ENCODE results near the gene TMEM209.
"Not testable (repeated sequence)": the region's sequence is repeated elsewhere in the genome, so short reads cannot be mapped to it uniquely, and the experiment has no call there.

TMEM209 gene

DNA sequence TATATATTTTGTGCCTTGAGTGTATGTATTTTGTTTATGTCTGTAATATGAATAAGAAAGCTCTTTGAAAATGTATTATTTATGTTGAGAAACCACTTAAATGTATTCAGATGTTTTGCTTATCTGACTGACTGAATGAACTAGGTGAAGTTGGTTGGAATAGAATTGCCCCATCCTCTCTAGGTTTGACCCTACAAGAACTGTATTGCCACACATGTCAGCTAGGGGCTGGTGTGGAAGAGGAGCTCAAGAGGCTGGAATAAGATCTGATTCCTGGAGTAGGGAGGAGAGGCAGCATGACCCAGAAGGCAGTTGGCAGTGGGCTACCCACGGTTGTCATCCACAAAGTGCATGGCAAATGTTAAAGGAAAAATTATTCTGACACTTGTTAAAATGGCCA, 11.5 kb upstream of the TMEM209 start:
- DNase-seq, result no peak

DNA sequence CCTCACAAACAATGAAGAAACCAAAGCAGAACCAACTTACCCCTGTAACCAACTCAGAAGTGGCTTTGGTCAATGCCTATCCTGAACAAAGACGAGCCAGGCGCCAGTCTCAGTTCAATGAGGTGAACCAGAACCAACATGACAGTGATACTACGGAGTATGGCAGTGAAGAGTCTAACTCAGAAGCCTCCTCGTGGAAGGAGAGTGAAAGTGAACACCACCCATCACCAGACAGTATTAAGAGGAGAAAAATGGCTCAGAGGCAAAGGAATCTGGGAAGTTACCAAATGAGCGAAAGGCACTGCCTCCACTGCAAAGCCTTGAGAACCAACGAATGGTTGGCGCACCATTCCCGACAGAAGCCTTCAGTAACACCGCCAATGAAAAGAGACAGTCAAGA, 10.8 kb upstream of the TMEM209 start:
- DNase-seq, result no peak

DNA sequence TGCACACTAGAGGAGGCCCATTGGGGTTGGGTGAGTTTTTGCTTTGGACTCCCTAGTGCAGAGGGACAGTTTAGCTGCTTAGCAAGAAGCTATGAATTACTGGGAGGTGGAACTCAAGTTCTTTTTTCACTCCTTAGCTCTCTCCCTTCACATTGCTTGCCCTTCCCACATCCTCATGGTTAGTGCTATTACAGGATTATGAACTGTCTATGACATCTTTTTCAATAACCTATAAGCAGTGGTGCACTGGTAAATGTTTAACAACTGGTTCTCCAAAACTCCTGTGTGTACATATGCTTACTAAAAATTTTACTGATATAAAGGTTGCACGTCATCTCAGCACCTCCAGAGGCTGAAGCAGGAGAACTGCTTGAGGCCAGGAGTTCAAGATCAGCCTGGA, 8.6 kb upstream of the TMEM209 start:
- DNase-seq, result no peak

DNA sequence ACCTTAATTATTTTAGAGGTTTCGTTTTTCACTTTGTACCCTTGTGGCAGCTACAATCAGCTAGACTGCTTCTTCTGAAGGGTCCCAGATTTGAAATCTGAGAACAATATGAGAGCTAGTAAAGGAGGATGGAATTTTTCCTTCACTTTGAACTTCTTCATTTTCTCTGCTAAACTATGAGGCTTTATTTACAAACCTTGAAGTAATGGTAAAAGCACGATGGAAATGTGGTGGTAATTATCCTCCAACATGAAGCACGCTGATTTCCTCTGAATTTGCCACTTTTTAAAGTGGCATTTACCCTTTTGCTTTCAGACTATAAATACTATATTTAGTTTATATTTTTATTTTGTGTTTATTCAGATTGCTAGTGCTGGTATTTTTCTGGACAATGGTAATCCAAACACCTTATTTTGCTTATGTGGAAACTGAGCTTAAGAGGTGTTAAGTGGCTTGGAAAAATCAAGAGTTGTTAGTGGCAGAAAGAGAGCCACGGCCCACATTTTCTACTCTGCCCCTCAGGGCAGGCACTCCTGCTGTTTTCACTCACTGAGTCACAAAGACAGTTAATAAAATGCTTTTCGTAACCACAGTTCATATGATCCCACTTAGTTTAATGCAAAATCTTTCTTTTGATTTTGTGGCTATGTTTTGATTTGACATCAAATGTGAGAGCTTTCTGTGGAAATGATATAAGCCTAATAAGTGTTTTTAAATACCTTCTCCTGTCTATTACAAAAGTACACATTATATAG, 5.2 kb upstream of the TMEM209 start:
- no peak for DNase-seq

DNA sequence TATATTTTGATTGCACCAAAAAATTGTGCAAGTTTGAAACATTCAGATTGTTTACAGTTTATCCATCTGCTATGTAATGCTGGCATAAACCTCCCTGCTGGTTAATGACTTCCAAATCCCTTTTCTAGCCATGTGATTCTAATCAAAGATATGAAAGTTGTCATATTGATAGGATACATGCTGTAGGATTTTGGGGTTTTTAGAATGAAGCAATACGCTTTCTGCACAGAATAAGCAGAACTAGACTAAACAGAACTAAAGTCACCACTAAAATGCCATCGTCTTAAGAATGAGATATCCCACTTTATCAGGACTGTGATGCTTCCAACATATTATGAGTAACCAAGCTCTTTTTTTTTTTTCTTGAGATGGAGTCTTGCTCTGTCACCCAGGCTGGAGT, 3.3 kb upstream of the TMEM209 start:
- no peak for DNase-seq

DNA sequence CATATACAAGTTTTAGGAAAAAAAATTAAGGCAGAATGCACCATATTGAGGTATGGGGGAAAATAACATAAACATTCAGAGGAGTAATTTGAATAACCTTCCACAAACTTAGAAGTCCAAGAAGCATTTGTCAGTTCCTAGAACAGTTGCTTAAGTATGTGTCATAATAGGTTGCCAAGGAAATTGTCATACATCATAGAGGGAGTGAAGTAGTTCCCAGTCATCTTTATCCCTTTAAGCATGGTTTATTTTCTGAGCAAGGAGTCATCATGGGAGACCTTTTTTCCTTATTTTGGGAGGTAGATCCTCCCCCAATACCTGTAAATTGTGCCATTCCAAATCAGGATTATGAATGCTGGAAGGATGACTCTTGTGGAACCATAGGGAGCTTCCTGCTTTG, 2.4 kb upstream of the TMEM209 start, which contains the start of gene SSMEM1:
Gene SSMEM1 (plus strand): TSS at position 219 of the 400 bp plus-strand sequence. CDS start 51 bp downstream, at position 270.
- DNase-seq, result no peak

DNA sequence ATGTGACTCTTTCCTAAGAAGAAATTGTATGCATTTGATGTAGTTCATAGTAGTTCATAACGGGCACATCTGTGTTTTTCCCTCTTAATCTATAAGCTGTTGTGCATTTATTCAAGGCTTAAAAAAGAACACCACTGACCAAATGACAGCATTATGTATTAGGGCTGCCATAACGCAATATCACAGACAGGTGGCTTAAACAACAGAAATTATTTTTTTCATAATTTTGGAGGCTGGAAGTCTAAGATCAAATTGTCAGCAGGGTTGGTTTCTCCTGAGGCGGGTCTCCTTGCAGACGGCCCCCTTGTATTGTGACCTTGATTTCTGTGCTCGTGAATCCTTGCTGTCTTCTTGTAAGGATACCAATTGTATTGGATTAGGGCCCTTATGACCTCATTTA, 1.8 kb upstream of the TMEM209 start:
- DNase-seq, result no peak

DNA sequence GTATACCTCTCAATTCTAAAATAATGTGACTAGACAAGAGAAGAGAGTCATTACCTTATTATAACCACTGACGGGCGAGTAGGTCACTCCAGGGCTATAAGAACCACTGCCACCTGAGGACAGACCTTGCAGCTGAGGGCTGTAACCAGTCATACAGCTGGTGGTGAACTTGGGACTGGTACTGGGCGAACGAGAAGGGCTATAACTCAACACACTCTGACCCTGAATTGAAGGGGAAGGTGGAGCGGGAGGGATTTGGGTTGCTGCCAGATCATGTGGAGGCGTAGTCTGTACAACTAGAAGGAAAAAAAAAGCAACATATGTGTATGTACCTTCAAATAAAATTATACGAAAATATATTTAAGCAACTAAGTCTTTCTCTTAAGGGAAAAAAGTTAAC, 3.4 kb downstream of the TMEM209 start:
- no peak for DNase-seq

DNA sequence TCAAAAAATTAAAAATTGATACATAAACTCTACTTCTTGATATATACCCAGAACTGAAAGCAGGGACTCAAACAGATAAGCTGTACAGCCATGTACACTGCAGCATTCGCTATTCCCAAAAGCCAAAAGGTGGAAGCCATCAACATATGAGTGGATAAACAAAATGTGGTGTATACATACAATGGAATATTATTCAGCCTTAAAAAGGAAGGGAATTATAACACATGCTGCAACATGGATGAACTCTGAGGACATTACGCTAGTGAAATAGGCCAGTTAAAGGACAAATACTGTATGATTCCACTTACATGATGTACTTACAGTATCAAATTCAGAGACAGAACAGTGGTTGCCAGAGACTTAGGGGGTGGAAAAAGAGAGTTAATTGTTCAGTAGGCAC, 8.1 kb downstream of the TMEM209 start:
- DNase-seq, result no peak

DNA sequence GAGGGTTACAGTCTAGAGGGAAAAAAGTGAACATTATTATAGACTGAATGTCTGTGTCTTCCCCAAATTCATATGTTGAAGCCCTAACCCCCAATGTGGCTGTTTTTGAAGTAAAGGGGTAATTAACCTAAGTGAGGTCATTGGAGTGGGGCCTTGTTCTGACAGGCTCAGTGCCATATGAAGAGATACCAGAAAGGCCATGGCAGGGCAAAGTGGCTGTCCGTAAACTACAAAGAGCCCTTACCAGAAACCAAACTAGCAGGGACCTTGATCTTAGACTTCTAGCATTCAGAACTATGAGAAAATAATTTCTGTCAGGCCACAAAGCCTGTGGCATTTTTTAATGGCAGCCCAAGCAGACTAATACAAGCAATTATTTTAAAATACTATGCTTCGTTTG, 8.7 kb downstream of the TMEM209 start:
- no peak for DNase-seq

DNA sequence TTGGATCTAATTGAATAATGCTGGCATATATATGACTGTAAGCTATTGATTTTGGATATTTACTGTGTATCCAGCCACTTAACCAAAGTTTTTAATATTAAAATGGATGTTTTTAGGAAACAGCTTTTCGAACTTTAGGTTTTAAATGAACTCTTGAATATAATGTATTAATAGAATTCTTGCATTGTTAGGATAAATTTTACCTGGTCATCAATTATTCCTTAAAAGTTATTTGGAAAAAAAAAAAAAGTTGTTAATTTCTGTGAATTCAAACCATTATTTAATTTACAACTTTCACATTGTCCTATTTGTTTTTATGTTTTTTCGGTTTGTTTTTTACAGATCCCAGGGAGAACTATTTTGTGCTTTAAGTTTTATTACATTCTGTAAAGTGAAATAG, 9.8 kb downstream of the TMEM209 start:
- DNase-seq, result no peak

DNA sequence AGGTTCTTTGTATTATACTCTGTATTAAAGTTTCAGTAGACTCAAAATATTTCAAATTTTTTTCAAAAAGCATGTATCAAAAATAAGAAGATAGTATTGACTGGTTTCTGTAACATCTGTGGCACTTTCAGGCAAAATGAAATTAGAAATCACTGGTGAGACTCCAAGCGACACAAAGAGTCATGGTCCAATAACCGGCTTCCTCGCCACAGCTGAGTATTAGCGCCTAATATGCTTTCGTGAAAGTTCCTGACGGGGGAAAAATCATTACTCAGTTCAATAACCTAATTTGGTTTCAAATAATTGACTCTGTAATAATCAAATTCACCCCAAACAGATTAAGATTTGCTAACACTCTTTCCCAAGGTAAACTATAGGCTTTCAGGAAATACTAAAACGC, 13.4 kb downstream of the TMEM209 start:
- no peak for DNase-seq

DNA sequence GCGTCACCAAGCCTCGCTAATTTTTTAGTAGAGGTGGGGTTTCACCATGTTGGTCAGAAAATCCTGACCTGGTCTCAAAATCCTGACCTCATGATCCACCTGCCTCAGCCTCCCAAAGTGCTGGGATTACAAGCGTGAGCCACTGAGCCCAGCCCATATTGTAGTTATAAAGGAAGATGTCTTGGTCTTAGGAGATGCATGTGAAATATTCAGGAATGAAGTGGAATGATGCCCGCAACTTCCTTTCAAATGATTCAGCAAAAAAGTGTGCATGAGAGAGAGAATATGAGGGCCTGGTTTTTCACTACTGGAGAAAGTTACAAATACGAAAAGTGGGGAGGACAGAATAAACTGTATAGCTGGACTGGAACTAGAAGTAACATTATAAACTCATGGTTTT, 15.9 kb downstream of the TMEM209 start:
- DNase-seq, result no peak

DNA sequence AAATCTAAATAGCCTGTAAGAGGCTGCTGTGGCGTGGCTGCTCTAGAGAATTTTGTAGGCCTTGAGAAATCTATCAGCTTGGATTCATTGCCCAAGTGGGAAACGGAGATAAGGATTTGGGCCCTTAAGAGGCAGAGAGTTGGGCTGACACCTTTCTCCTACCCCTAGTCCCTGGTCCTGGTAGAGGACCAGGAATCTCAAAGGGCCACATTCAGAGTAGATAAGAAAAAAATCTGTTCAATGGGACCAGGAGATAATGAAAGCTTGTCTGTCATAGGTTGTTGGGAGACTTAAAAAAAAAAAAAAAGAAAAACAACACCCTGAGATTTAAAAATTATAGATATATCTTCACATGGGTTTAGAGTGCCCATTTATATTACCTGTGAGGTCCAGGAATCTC, 17.8 kb downstream of the TMEM209 start:
- no peak for DNase-seq

DNA sequence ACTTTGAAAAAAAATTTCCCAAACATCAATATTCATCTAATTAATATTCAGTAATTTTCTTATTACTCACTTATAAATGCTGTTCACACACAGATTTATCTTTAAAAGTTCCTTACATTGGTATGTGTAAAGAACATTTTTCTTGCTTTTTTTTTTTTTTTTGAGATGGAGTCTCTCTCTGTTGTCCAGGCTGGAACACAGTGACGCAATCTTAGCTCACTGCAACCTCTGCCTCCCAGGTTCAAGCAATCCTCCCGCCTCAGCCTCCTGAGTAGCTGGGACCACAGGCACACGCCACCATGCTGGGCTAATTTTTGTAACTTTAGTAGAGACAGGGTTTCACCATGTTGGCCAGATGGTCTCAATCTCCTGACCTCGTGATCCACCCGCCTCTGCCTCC, 20.9 kb downstream of the TMEM209 start:
- not testable (repeated sequence) for DNase-seq

DNA sequence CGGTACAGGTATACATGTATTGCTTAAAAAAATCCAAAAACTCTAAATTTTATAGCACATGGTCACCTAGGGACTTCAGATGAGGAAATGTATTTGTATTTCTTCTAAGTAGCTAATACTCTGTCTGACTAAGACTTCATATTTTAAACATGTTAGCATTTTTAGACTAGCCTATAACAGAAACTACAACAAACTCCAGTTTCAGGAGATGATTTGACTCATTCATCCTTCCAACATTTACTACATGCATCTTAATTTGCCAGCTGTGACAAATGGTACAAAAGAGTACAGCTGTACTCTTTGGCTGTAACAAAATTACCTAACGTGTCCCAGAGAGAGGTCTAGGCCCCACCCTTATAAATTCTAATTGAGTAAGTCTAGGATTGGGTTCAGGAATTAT, 22.2 kb downstream of the TMEM209 start:
- DNase-seq, result peak; percentile 64

DNA sequence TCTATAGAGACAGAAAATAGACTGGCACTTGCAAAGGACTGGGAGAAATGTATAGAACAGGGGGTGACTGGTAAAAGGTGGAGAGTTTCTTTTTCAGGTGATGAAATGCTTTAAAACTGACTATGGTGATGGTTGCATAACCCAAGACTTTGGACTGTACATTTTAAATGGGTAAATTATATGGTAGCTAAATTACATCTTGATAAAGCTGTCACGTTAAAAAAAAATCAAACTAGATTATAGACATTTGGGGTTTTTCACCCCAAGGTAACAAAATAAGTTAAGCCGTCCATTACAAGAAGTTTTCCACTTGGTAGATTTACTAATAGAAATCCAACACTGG, 24.0 kb downstream of the TMEM209 start:
- no peak for DNase-seq

DNA sequence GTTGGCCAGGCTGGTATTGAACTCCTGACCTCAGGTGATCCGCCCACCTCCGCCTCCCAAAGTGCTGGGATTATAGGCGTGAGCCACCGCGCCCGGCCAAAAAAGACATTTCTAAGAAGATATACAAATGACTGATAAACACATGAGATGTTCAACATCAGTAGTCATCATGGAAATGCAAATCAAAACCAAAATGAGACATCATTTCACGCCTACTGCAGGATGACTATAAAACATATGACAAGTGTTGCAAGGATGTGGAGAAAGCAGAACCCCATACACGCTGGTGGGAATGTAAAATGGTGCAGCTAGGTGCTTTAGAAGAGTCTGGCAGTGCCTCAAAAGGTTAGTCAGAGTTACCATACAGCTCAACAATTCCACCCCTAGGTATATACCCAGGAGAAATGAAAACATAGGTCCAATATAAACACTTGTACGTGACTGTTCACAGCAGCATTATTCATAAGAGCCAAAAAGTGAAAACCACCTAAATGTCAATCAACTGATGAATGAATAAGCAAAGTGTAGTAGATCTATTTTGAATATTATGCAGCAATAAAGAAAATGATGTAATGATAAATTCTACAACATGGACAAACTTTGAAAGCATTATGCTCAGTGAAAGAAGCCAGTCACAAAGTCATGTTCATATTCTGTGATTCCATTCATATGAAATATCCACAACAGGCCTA, 24.5 kb downstream of the TMEM209 start:
- peak; percentile 80 for DNase-seq

DNA sequence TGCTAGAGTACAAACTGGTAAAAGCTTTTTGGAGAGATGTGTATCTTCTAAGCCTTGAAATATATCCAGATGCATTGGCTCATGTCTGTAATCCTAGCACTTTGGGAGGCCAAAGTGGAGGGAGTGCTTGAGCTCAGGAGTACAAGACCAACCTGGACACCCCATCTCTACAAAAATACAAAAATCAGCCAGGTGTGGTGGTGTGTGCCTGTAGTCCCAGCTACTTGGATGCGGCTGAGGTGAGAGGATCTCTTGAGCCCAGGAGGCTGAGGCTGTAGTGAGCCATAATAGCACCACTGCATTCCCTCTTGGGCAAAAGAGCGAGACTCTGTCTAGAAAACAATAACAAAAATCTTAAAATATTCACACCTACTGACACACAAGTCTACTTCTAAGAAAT, 25.6 kb downstream of the TMEM209 start:
- no peak for DNase-seq

DNA sequence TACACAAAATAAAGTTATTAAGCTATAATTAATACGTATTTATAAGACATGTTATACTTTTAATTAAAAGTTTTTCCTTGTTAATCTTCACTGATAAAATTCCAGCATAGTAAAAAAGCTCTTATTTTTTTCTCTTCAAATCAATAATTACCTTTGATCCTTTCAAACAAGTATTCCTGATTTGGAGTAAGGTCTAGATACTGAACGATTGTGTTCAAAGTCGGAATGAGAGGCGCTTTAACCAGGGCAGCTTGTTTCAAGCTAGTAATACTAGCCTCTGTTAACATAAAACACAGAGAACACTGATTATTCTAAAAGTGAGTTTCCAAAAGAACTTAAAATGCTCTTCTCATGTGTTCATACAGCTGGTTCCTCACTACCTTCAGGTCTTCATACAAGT, 27.0 kb downstream of the TMEM209 start:
- no peak for DNase-seq

DNA sequence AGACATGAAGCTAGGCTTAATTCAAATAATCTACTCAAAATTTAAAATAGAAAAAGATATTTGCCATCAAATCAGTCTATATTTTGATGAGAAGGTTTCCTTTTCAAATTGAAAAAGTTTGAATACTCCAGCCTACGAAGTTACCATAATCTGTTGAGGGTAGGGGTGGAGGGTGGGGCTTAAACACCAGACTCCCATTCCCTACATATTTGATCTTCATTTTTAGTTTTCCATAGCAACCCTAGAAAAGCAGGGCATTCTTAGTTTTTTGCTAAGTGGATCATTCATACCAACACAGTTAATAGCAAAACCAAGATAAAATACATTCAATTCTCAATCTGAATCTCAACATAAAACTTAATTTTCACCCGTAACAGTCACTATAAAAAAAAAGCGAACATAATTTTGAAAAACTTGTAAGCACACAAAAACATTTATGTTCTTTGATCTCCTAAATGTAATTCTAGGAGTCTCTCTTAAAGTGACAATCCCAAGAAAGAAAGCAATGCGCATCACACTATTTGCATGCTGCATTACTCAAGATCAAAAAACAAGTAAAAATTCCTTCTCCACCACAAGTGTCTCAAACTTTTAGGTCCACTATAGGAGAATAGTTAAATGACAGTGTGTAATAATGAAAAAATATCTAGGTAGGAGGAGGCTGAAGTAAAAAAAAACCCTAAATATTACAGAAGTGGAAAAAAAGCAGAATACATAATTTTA, 30.8 kb downstream of the TMEM209 start:
- DNase-seq, result no peak

DNA sequence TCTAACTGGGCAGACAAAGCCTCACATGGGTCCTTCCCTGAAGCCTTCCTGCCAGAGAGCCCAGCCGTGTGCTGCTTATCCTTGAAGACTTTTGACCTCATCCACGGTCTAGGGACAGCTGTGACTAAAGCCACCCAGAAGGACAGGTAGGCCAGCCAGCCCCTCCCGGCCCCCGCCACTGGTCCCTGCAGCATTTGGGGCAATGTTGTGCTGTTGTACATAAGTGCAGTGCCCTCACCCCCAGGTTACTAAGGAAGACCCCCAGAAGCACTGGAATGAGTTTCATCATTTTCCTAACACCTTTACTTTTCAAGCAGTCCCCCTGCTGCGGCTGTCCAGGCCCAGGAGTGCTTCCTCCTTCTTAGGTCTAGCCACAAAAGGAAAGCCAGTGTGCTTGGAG, 43.0 kb downstream of the TMEM209 start:
- no peak for DNase-seq

DNA sequence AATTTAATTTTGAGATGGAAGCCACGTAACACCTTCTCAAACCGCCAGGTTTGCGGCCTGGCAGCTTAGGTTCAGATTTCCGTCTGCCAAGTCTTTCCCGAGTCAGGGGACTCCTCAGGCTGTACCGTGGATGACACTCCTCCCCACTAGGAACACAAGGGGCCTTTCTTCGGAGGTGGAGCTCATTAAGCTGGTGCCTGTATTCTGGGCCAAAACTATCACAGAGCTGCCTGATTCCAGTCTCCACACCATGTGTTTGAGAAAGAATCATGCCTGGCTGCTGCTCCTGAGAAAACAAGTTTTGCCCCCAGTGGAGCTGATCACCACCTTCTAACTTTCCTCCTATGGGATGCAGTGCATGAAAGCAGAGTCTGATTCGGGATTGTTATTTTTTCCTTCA, 44.8 kb downstream of the TMEM209 start:
- no peak for DNase-seq

DNA sequence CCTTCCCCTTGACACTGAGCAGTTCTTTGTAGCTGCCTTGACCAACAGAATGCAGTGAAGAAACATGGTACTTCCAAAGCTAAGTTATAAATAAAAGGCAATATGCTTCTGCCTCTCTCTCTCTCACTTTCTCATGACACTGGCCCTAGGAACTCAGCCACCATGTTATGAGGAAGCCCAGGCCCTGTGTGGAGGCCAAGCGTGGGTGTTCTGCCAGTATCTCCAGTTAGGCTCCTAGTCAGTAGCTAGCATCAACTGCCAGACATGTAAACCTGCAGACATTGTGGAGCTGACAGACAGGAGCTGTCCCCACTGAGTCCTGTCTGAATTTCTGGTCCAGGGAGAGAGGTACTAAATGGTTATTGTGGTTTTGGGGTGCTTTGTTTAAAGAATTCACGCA, 45.2 kb downstream of the TMEM209 start:
- DNase-seq, result no peak

All from activated CD4-positive, alpha-beta T cell treated with anti-CD3 and anti-CD28 coated beads, Interleukin-2, Interleukin-6, amounts not matched to agents 100 ng/mL and 50 ng/mL, durations not matched to agents 16 hours and 8 hours (primary cell).